Stimulated activated CD8-positive, alpha-beta memory T cell treated with anti-CD3 and anti-CD28 coated beads, Interleukin-7, amount 100 ng/mL, for 24 hours (primary cell): ENCODE data around the gene MRFAP1.
"Not testable (repeated sequence)": the region's sequence is repeated elsewhere in the genome, so short reads cannot be mapped to it uniquely, and the experiment has no call there.

Source experiments
- DNase-seq: peaks from one replicate; pipeline ENCODE4 v3.0.0-alpha.2; 2020; ENCODE audit warnings: low read depth

Gene MRFAP1

DNA sequence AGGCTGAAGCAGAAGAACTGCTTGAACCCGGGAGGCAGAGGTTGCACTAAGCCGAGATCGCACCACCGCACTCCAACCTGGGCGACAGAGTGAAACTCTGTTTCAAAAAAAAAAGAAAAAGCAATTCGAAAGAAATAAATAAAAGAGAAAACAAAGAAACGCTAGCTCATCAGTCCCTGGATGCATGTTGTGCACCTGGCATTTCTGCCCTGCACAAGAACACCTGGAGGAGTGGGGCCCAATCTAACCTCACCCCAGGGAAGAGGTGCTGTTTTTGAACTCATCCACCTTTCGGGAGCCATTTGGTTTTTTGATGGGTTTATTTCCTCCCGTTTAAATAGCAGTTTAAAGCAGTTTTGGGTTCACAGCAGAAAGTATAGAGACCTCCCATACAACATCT, 5.7 kb upstream of the MRFAP1 start:
- DNase-seq: no peak

- DNase-seq: no peak
Observed at GRCh38 chr4:6639137-6639680, 1.3 kb upstream of the MRFAP1 start.

DNA sequence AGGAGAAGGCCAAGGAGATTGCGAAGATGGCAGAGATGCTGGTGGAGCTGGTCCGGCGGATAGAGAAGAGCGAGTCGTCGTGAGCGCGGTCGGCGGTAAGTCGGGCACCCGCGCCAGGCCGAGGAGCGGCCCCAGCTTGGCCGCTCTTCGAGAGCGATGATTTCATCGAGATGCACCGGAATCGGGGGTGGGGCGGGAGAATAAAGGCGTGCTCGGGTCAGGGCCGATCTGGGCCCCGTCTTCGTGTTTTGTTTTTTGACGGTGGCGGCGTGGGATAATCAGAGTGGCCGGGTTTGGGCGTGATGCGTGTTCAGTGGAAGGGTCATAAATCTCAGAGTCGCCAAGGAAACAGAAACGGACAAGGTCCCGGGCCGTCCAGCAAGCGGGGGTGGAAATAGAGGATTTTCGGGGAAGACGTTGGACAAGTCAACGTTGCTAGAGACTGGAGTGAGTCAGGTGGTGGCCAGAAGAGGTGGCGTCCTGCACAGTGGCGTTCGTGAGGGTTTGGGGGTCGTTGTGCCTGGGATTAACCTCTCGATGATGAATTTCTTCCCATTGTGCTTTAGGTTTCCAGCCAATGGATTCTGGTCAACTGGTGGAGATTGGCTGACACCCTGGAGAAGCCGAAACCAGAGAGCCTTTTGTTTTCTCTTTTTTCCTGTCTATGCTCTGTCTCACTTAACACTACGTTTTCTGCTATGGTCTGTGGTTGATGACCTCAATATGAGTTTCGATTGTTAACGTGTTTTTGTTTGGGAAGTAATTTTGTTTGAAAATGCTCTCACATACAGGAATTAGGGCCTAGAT, 882 bp downstream of the MRFAP1 start:
- peak; percentile 9 for DNase-seq

DNA sequence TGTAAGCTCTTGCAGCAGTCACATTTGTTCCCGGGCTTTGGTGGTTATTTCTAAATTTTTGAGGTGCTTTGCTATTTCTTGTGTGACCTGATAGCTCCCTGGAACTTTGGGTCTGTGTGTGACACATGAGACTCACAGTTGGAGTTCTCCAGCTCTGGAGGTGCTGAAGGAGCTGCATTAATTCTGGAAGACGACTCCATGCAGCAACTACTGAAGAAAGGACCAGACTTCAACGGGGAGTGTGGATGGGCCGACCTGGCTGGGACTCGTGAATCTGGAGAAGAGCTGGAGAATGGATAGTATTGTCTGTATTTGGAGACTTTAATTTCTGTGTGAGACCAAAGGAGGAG, 1.5 kb downstream of the MRFAP1 start:
- DNase-seq: no peak

DNA sequence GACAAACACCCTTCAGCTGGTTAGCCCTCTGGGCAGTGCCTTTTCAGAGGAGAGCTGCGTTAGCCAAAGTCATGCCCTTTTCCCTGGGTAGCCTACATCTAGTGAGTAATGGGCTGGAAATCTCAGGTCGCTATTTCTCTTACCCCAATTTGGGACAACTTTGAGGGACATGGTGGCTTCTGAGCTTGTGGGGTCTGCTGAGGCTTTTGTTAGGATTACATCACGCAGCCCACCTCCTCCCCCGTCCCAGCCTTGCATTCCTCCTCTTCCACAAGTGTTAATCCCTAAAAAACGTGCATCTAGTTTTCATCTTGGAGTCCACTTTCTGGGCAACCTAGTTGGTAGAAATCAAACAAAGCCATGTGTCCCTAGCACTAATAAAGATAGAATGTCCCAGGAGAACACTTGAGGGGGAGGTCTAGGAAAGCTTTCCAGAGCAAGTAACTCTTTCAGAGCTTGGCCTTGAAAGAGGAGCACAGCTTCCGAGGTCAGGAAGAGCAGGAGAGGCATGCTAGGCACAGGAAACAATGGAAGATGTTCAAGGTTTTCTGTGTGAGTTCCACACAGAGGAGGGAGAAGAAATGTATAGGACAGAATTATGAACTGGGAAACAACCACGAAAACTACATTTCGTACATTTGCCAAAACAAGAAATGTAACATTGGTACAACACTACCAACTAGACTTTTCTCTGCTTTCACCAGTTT, 2.8 kb downstream of the MRFAP1 start:
- DNase-seq: no peak

DNA sequence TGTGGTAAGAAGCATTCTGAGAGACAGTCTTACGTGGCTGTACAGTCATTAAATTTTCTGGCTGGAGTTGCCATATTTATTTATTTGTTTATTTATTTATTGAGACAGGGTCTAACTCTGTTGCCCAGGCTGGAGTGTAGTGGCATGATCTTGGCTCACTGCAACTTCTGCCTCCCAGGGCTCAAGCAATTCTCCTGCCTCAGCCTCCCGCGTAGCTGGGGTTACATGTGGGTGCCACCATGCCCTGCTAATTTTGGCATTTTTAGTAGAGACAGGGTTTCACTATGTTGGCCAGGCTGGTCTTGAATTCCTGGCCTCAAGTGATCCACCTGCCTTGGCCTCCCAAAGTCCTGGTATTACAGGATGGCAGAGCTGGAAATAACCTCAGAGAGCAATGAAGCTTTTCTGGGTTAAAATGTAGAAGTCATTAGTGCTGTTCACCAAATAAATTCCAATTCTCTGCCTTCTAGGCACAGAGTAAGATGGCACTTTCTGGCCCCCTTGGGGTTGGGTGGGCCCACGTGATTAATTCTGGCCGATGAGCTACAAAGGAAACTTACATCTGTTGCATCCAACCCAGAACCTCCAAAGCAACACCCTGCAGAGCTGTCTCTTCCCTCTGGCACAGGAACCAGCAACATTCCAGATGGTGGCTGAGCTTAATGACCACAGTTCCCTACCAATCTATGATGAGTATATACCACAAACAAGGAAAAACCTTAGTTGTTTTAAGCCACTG, 4.5 kb downstream of the MRFAP1 start:
- no peak for DNase-seq

- no peak for DNase-seq
Observed at GRCh38 chr4:6647169-6647568, 6.7 kb downstream of the MRFAP1 start.

- no peak for DNase-seq
Observed at GRCh38 chr4:6647582-6648230, 7.2 kb downstream of the MRFAP1 start.

GRCh38 chr4:6649216-6649615, 8.7 kb downstream of the MRFAP1 start:
- no peak for DNase-seq

DNA sequence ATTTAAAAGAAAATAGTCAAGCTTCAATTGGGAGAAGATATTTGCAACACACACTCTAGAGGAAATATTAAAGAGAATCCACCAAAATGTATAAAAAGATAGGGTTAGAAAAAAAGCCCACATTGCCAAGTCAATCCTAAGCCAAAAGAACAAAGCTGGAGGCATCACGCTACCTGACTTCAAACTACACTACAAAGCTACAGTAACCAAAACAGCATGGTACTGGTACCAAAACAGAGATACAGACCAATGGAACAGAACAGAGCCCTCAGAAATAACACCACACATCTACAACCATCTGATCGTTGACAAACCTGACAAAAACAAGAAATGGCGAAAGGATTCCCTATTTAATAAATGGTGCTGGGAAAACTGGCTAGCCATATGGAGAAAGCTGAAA, 13.7 kb downstream of the MRFAP1 start:
- DNase-seq: not testable (repeated sequence)

GRCh38 chr4:6655291-6655690, 14.8 kb downstream of the MRFAP1 start:
- DNase-seq: not testable (repeated sequence)

DNA sequence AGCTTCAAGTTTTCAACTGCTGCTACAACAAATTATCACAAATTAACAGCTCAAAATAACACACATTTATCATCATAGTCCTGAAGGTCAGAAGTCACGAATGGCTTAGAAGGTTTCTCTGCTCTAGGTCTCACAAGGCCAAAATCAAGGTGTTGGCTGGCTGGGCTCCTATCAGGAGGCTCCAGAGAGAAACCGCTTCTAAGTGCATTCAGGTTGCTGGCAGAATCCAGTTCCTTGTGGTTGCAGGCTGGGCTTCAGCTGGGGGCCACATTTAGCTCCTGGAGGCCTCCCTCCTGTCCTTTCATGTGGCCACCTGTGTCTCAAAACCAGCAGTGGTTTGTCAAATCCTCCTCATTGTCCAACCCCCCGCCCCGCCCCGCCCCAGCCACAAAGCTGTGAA, 15.4 kb downstream of the MRFAP1 start:
- no peak for DNase-seq

DNA sequence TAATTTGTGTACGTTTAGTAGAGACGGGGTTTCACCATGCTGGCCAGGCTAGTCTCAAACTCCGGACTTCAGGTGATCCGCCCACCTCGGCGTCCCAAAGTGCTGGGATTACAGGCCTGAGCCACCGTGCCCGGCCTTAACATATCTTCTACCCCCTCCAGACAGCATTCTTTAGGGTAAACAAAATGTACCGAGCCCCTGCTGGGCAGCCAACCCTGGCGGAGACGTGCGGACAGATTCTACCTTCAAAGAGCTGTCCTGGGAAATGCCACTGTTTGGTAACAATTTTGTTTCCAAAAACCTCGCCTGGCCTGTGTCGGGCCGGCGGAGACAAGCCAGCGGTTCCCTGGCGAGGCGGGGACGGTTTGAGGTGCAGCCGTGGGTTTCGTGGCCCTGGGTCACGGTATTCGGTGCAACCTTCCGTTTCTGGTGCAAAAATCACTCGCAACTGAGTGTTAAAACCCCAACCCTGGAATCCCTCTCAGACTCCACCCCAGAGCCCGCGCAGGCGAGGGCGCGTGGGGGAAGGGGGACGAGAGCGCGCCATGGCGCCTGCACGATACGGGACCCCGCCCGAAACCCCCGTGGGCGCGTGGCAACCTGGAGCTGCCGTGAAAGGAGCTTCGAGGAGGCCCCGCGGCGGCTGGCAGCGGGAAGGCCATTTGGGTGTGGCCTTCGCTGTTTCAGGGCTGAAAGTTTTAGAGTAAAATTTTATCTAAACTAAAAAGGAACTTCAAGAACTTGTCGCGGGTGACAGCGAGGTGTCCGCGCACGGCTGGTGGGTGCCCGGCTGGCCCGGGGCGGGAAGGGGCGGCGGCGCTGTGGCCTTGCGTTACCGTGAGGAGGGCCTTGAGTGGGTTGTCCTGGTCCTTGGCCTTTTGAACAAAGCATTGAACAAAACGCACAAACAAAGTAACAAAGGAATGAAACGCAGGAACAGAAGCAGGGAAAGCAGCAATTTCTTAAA, 17.0 kb downstream of the MRFAP1 start:
- no peak for DNase-seq

DNA sequence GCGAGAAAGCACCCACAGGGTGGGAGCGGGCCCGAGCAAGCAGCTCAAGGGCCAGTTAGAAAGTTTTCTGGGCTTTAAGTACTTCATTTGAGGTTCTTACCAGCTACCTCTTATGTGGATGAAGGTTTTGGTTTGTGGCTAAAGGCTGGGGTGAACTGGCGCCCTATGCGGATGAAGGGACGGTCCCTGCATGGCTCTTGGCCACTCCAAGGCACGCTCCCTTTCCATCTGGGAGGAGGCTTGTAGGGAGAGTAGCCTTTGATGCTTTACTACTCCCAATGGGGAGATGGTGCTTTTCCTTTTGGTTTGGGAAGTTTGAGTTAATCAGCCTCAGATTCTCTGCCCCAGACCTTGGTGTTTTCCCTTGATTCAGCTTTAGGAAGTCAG, 17.7 kb downstream of the MRFAP1 start:
- no peak for DNase-seq

DNA sequence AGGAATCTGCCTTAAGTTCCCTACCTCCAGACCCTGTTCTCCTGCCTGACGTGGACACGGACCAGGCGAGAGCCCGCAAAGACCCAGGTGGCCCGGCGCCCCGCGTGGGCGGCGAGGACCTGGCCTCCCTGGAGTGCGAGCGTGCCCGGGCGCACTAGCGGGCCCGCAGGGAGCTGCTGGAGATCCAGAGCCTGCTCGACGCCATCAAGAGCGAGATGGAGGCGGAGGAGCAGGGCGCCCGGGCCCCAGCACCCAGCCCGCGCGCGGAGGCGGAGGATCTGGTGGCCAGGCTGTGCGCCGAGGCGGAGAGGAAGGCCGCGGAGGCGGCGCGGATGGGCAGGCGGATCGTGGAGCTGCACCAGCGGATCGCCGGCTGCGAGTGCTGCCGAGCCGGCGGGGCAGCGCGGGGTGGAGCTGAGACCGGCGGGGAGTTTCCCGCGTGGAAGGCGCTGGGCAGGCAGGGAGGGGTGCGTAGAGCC, 18.2 kb downstream of the MRFAP1 start:
- DNase-seq: peak; percentile 11

DNA sequence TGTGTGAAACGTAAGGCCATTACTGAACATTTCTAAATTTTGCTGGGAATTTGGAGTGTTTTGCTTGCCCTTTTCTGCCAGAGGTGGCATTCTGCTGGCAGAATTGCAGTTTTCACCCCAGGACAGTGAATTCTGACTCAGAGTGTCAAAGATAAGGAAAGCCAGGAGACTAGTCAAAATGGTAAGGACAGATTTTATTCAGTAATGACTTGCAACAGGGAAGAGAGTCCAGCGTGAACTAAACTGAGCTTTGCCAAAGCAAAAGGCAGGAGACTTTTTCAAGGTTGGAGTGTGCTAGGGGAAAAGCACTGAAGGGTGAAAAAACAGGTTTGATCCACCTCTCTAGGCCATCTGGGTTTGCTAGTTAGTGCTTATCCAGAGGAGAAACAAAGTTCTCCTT, 19.4 kb downstream of the MRFAP1 start:
- no peak for DNase-seq

GRCh38 chr4:6660430-6660829, 19.9 kb downstream of the MRFAP1 start:
- no peak for DNase-seq

- no peak for DNase-seq
Observed at GRCh38 chr4:6662591-6662990, 22.1 kb downstream of the MRFAP1 start.

- no peak for DNase-seq
Observed at GRCh38 chr4:6663596-6664393, 23.3 kb downstream of the MRFAP1 start.

- DNase-seq: no peak
Observed at GRCh38 chr4:6665320-6665654, 24.8 kb downstream of the MRFAP1 start.
